GM18951 (cell line): ENCODE measurements around the gene ACTG2.

Experiments
- POLR2A ChIP-seq: IDR thresholded peaks from 4 replicates; pipeline ENCODE4 v1.6.1; 2011; ENCODE audit warnings: mild to moderate bottlenecking; ENCODE audit not compliant: insufficient read length, insufficient read depth; ENCODE audit errors: extremely low read depth
- in situ Hi-C: fragments of 300-500 bp; cut with MboI; formaldehyde crosslinking; loops from one replicate; pipeline ENCODE4 v1.12.0; 2022; ENCODE audit warnings: low sequenced_read_pairs, mixed read lengths, inconsistent platforms; ENCODE audit not compliant: unreplicated experiment

Gene ACTG2

GRCh38 chr2:73925033-73925704, 32.4 kb downstream of the ACTG2 start:
- in situ Hi-C loops = no loop called here
- no peak for TF ChIP-seq POLR2A

GRCh38 chr2:73925853-73926492, 33.2 kb downstream of the ACTG2 start:
- TF ChIP-seq POLR2A = no peak
- in situ Hi-C loops = no loop called here

- in situ Hi-C loops = no loop called here
Measured at GRCh38 chr2:73926493-73927327, 33.9 kb downstream of the ACTG2 start, which contains the start of gene DGUOK. TSS of gene DGUOK (plus strand) at chr2:73926880. CDS start at chr2:73926911, 31 bp downstream.

GRCh38 chr2:73927344-73927743, 34.5 kb downstream of the ACTG2 start:
- no peak for TF ChIP-seq POLR2A
- in situ Hi-C loops = no loop called here

More at GRCh38 chr2:73926493-73927327, 33.9 kb downstream of the ACTG2 start, which contains the start of gene DGUOK:
- TF ChIP-seq POLR2A = peak; percentile 93

- in situ Hi-C loops = no loop called here
- TF ChIP-seq POLR2A = no peak
Measured at GRCh38 chr2:73928963-73929347, 36.1 kb downstream of the ACTG2 start.

GRCh38 chr2:73930386-73930785, 37.6 kb downstream of the ACTG2 start:
- in situ Hi-C loops = no loop called here
- TF ChIP-seq POLR2A = no peak

- TF ChIP-seq POLR2A = no peak
- in situ Hi-C loops = no loop called here
Measured at GRCh38 chr2:73931531-73932500, 39.0 kb downstream of the ACTG2 start.

GRCh38 chr2:73933194-73933593, 40.4 kb downstream of the ACTG2 start:
- in situ Hi-C loops = no loop called here
- TF ChIP-seq POLR2A = no peak

GRCh38 chr2:73935641-73936040, 42.8 kb downstream of the ACTG2 start:
- TF ChIP-seq POLR2A = no peak
- in situ Hi-C loops = no loop called here

- no peak for TF ChIP-seq POLR2A
- in situ Hi-C loops = no loop called here
Measured at GRCh38 chr2:73937103-73937885, 44.5 kb downstream of the ACTG2 start.

- TF ChIP-seq POLR2A = no peak
- in situ Hi-C loops = no loop called here
Measured at GRCh38 chr2:73937899-73938298, 45.1 kb downstream of the ACTG2 start.
